Upper lobe of left lung (tissue), 4 donors: ENCODE results near the gene CUBN.

Experiments used
- CTCF ChIP-seq, 6 experiments: fragments of 450-650 bp in 4 of 6; fragments of 200-600 bp in 2 of 6; sonication (generic) in 2 of 6; IDR thresholded peaks; one replicate each; pipeline ENCODE4 v1.5.1; 2016 to 2019; ENCODE audit warnings: antibody characterized with exemption in 6 of 6
- EP300 ChIP-seq, 4 donors: sonication (generic); formaldehyde crosslinking; IDR thresholded peaks; one replicate each; pipeline ENCODE4 v1.5.1; 2017; ENCODE audit warnings: antibody characterized with exemption in 4 of 4, control low read depth in 2 of 4
- POLR2A ChIP-seq, 4 donors: fragments of 450-650 bp; IDR thresholded peaks; one replicate each; pipeline ENCODE4 v1.5.1; 2016 to 2017; ENCODE audit warnings: antibody characterized with exemption in 4 of 4, mild to moderate bottlenecking in 2 of 4
- POLR2AphosphoS5 ChIP-seq, 2 donors: sonication (generic); formaldehyde crosslinking; IDR thresholded peaks; one replicate each; pipeline ENCODE4 v1.5.1; 2017; ENCODE audit warnings: antibody characterized with exemption in 2 of 2

DNA sequence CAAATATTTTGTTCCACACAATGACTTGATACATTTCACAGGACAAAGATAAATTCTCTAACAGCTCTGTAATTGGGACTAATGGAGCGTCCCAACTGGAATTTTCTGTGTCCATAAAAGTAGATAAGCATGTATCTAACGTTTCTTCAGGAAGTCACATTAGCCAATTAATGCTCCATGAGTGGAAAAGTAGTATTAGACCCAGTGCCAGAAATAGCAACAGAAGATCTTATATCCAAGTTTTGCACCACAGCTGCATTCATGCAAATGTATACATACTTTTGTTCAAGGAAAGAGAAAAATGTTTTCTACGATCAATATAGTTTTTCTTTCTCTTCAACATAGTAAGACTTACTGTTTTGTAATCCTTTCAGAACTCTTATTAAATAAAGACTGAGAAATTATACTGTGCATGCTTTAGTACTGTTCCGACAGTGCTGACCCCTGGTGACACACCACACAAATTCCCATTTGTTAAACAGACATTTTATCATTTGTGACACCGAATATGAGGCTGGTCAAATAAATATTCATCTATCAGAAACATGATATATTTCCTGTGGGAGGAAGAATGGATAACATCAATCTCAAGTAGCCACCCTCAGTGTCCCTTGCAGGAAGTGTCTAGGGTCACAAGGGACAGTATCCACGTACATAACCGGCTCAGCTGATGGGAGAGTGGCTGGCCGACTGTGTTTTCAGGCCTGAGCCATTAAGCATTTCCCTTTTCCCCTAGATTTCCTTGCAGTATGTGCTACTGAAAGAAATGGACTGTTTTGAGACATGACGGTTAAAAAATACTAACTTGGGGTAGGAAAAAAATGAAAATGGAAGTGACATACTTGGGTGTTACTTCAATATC, 210.3 kb downstream of the CUBN start:
- TF ChIP-seq CTCF (IDR thresholded peaks at IDR 0.05) = no peak
- no peak for TF ChIP-seq POLR2AphosphoS5 (IDR thresholded peaks at IDR 0.05)
- no peak for TF ChIP-seq POLR2A (IDR thresholded peaks at IDR 0.05)
- no peak for TF ChIP-seq EP300 (IDR thresholded peaks at IDR 0.05)
